ENCODE results near the gene ARHGAP18.

Gene ARHGAP18

DNA sequence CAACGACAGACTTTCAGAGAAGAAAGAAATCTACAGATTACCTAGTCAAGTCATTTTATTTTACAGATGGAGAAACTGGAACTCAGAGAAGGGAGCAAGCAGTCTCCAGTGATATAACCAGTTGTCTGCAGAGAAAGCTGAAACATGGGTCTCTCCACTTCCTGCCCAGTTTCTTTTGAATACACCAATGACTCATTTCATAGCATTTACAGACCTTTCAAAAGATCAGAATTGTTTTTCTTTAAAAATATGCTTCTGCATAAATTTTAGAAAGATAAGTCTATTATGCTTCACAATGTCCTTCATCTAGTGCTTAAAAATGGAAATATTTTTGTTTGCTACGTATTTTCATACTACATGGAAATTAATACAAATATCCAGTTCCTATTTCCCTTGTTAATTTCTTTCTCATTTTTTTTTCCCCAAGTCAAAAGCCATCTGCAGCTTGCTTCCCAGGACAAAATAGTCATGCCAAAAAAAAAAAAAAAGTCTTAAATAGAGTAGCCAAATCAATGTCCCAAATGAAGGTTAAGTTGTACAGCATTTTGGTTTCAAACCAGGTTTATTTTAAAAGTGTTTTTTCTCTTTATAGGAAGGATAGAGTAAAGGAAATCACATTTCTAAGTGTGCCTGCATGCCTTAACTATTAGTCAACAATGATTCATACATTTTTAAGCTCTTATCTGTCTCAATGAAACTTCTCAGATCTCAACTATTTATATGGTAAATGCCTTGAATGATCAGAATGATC is 36.9 kb downstream of the ARHGAP18 start:
- peak; percentile 92 for FAIRE-seq
- no peak for DNase-seq (ENCODE audit: insufficient read length, low spot score)

- FAIRE-seq (no peak), DNase-seq (ENCODE audit: insufficient read length, low spot score) (no peak)
Observed at GRCh38 chr6:129672341-129672682, 37.7 kb downstream of the ARHGAP18 start.

- peak; percentile 30 for DNase-seq (ENCODE audit: insufficient read length, low spot score)
- FAIRE-seq, result peak; percentile 92
Observed at GRCh38 chr6:129671442-129672340, 38.3 kb downstream of the ARHGAP18 start.

GRCh38 chr6:129670634-129671033 is 39.3 kb downstream of the ARHGAP18 start:
- DNase-seq (ENCODE audit: insufficient read length, low spot score), result no peak
- no peak for FAIRE-seq

DNA sequence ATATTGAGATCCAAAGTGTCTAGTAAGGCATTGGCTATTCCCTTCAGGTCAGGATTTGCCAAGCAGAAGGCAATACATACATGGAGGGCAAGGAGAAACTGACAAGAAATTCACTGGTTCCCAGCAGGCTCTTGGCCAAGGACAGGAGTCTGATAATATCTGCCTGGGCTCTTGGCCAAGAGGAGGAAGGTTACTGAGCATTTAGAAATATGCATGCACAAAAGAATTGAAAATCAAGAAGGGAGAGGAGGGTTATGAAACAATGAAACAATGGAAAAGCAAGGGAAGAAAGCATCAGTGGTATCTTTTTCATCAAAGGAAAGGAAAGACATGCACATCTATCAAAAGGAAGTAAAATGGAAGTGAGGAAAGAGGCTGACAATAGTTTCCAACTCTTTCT is 42.4 kb downstream of the ARHGAP18 start:
- no peak for DNase-seq (ENCODE audit: insufficient read length, low spot score)
- no peak for FAIRE-seq

DNA sequence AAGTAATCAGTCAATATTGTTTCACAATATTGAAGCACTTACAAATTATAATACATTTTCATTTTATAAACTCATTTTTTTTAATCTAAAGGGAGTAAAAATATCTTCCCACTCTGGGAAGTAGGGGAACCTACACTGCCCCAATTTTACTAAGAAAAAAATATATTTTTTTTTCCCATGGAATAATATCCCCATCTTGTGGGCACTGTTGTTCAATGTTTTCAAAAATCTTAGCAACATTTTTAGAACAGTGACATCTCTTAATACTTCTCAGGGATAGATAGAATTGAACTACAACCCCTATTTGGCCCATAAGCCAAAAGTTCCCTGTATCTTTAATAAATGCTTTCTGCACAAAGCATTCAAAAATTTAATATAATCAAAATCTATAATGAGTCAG is 42.9 kb downstream of the ARHGAP18 start:
- FAIRE-seq, result no peak
- DNase-seq (ENCODE audit: insufficient read length, low spot score), result no peak

DNA sequence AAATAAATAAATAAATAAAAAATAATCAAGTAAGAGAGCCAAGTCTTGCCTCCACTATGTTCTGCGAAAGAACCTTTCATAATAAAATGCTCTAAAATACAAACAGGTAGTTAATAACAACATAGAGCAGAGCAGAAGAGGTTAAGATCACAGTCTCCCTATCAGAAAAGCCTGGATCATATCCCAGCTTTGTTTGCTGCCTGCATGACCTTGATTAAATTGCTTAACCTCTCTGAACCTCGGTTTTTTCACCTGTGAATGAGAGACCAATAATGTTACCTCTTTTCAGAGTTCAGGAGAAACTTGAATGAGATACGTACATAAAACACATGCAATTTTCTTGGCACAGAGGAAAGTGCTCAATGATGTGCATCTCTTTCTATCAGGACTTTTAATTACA is 44.4 kb downstream of the ARHGAP18 start:
- DNase-seq (ENCODE audit: insufficient read length, low spot score), result no peak
- FAIRE-seq, result no peak

DNA sequence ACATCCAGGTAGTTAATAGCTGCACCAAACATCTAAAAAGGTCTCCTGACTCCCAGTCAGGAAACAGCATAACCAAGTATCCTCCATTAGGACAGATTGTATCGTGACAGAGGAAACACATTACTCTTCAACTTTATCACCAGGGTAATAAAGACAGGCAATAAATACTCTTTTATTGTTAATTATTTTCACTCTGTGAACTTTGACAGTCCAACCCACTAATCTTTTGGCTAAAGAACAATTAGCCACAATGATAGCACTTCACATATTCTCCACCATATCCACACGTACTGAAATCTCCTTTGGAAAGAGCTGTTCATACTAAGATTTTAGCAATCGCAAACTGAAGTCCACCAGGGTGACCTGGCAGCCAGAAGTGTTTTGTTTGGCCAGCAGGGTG is 46.4 kb downstream of the ARHGAP18 start:
- no peak for FAIRE-seq
- no peak for DNase-seq (ENCODE audit: insufficient read length, low spot score)

GRCh38 chr6:129662980-129663431 is 47.0 kb downstream of the ARHGAP18 start:
- FAIRE-seq (no peak), DNase-seq (ENCODE audit: insufficient read length, low spot score) (no peak)

DNA sequence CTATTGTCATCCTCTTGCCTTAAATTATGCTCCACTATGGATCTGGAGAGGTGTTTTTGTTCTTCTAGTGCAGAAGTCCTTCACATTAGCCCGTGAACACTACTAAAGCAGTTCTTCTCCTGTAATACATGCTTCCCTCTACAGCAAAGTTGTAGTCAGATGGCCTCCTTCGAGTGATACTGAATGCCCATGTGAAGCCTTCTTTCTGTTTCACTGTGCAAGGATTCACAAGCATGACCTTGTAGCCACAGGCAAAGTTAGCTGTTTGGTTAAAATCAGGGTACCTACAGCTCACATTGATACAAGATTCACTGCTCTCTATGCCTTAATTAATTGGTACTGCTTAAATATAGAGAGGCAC is 47.6 kb downstream of the ARHGAP18 start:
- FAIRE-seq, result peak; percentile 88
- DNase-seq (ENCODE audit: insufficient read length, low spot score), result peak; percentile 20

GRCh38 chr6:129661536-129662405 is 48.2 kb downstream of the ARHGAP18 start:
- FAIRE-seq, result no peak
- no peak for DNase-seq (ENCODE audit: insufficient read length, low spot score)

GRCh38 chr6:129660346-129660676 is 49.7 kb downstream of the ARHGAP18 start:
- DNase-seq (ENCODE audit: insufficient read length, low spot score), result no peak
- no peak for FAIRE-seq

DNA sequence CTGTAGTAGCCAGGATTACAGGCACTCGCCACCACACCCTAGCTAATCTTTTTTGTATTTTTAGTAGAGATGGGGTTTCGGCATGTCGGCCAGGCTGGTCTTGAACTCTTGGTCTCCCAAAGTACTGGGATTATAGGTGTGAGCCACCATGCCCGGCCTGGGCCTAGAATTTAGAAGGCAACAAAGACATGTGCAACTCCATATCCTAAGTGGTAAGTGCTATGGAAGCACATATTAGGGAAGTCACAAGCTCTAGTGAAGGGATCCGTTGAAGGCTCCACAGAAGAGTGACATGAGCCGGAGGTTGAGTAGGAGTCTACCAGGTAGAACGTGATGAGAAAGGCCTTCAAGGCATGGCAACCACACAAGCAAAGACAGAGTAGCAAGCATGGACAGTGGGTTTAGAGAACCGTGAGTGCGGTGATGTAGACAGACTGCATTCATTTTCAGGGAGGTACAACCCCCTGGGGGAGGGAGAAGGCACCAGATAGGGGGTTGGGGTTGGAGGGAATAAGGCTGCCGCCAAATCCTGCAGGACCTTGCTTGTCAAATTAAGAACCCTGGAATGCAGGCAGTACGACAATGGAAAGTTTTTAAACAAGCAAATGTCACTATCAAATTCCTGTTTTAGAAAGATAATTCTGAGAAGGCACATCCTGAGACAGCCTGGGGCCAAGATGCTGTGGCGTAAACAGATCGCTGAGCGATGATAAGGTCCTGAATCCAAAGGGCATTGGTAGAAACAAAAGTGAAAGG is 50.2 kb downstream of the ARHGAP18 start:
- FAIRE-seq (no peak), DNase-seq (ENCODE audit: insufficient read length, low spot score) (no peak)

GRCh38 chr6:129659167-129659566 is 50.8 kb downstream of the ARHGAP18 start:
- no peak for FAIRE-seq
- DNase-seq (ENCODE audit: insufficient read length, low spot score), result no peak

DNA sequence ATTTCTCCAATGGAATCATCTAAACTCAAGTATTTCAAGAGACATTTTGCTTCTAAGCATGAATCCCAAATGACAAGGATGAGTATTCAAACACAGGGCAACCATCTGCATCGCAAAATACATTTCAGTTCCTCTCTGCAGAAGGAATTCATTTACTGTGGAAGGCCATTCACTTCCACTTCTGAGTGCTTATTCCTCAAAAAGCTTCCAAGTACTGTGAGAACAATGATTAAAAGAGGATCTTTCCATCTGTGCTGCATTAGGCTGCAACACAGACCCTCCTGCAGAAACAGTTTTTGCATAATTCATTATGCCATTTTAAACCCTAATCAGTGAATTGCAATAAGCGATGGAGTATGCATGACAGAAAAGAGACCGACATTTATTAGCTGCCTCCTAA is 52.5 kb downstream of the ARHGAP18 start:
- FAIRE-seq, result no peak
- DNase-seq (ENCODE audit: insufficient read length, low spot score), result no peak

- FAIRE-seq, result no peak
- no peak for DNase-seq (ENCODE audit: insufficient read length, low spot score)
Observed at GRCh38 chr6:129655334-129655733, 54.6 kb downstream of the ARHGAP18 start.

- FAIRE-seq (no peak), DNase-seq (ENCODE audit: insufficient read length, low spot score) (no peak)
Observed at GRCh38 chr6:129653746-129654145, 56.2 kb downstream of the ARHGAP18 start.

- no peak for DNase-seq (ENCODE audit: insufficient read length, low spot score)
- FAIRE-seq, result no peak
Observed at GRCh38 chr6:129653229-129653628, 56.7 kb downstream of the ARHGAP18 start.

DNA sequence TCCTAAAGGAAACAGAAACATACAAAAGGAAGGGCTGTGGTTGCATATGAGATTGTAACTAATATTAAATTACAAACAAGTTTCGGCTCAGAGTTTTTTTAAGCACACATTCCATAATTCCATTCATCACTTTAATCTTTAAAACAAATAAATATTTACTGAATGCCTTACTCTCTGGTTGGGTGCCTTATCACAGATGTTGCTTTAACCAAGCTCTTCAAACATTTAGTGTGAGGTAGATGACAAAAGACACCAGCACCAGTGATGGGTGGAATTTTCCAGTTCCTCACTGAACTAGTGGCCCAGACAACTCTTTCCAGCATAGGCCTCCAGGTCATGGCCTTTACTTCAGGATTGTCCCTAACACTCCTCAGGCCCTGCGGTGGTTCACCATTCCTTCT is 58.7 kb downstream of the ARHGAP18 start:
- DNase-seq (ENCODE audit: insufficient read length, low spot score), result no peak
- peak; percentile 42 for FAIRE-seq

DNA sequence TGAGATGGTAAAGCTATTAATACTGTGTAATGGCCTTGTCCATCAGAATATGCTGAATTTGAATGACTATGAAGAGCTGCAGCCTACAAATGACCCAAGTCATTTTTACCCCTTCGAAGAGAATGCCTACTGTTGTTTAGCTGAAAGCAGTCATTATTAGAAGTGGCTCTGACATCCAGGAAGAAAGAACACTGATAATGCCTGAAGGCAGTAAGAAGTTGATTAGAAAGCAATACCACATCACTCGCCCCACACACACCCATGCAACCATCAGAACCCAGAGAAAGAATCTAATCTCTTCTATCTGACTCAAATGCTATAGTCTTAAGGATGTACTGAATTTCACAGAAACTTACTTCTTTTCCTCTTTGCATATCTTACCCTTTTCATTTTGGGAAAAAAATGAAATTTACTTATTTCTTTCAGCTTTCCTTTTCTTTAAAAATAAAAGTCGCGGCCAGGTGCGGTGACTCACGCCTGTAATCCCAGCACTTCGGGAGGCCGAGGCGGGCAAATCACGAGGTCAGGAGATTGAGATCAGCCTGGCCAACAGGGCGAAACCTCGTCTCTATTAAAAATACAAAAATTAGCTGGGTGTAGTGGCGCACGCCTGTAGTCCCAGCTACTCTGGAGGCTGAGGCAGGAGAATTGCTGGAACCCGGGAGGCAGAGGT is 61.0 kb downstream of the ARHGAP18 start:
- no peak for DNase-seq (ENCODE audit: insufficient read length, low spot score)
- no peak for FAIRE-seq
